Loucy (cell line): Measurements from ENCODE around the gene CKS1B.

Experiments used
- EZH2phosphoT487 ChIP-seq: fragments of 200-600 bp; IDR thresholded peaks from 2 replicates; pipeline ENCODE4 v1.6.1; 2018; ENCODE audit warnings: antibody characterized with exemption, mild to moderate bottlenecking, moderate library complexity, borderline replicate concordance
- TF ChIP-seq, protein P1 (sequence below): fragments of 200-600 bp; sonication (generic); conservative IDR thresholded peaks from 2 replicates; pipeline ENCODE4 v1.5.1; 2014; ENCODE audit warnings: mild to moderate bottlenecking, antibody characterized with exemption, low read length

DNA sequence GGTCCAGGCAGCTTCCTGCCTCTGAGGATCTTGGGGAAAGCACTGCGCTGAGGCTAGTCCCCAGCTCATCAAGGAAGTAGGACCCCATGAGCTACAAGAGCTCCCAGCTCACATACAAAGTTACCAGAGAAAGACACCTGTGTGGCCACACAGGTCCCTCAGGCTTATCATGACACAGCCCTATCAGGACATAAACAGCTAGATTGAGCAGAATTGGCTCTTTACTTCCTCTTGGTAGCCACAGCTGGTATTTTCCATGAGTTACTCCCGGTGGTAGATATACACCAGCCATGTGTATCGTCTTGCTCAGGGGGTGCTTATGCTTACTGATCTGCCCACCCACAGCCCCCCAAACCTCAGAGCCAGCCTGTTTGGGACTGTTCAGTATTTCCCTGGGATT, 20.1 kb downstream of the CKS1B start:
- TF ChIP-seq, protein P1, sequence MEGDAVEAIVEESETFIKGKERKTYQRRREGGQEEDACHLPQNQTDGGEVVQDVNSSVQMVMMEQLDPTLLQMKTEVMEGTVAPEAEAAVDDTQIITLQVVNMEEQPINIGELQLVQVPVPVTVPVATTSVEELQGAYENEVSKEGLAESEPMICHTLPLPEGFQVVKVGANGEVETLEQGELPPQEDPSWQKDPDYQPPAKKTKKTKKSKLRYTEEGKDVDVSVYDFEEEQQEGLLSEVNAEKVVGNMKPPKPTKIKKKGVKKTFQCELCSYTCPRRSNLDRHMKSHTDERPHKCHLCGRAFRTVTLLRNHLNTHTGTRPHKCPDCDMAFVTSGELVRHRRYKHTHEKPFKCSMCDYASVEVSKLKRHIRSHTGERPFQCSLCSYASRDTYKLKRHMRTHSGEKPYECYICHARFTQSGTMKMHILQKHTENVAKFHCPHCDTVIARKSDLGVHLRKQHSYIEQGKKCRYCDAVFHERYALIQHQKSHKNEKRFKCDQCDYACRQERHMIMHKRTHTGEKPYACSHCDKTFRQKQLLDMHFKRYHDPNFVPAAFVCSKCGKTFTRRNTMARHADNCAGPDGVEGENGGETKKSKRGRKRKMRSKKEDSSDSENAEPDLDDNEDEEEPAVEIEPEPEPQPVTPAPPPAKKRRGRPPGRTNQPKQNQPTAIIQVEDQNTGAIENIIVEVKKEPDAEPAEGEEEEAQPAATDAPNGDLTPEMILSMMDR = no peak
- TF ChIP-seq EZH2phosphoT487 = no peak
